ENCODE data around the gene PSAT1.

PSAT1 gene

GRCh38 chr9:78292716-78293497, 4.0 kb upstream of the PSAT1 start:
- DNase-seq, result peak in 1 of 5 experiments; percentile 56

- no peak for DNase-seq
These were observed 2.4 kb upstream of the PSAT1 start for GRCh38 chr9:78294290-78295176.

GRCh38 chr9:78295177-78295575, 1.7 kb upstream of the PSAT1 start:
- DNase-seq, result no peak

- no peak for DNase-seq
These were observed 1.2 kb upstream of the PSAT1 start for GRCh38 chr9:78295731-78296130.

- no peak for DNase-seq
These were observed 578 bp upstream of the PSAT1 start for GRCh38 chr9:78296201-78296892.

GRCh38 chr9:78297672-78297961, 692 bp downstream of the PSAT1 start:
- no peak for DNase-seq

GRCh38 chr9:78298046-78298765, 1.3 kb downstream of the PSAT1 start:
- no peak for DNase-seq

- no peak for DNase-seq
These were observed 3.3 kb downstream of the PSAT1 start for GRCh38 chr9:78300209-78300608.

GRCh38 chr9:78301466-78301865, 4.5 kb downstream of the PSAT1 start:
- no peak for DNase-seq

- no peak for DNase-seq
These were observed 6.6 kb downstream of the PSAT1 start for GRCh38 chr9:78303377-78304062.

GRCh38 chr9:78304357-78304756, 7.4 kb downstream of the PSAT1 start:
- DNase-seq, result no peak

- no peak for DNase-seq
These were observed 9.5 kb downstream of the PSAT1 start for GRCh38 chr9:78306222-78307076.

- no peak for DNase-seq
These were observed 10.4 kb downstream of the PSAT1 start for GRCh38 chr9:78307360-78307759.

GRCh38 chr9:78309066-78309465, 12.1 kb downstream of the PSAT1 start:
- DNase-seq, result no peak

- no peak for DNase-seq
These were observed 14.2 kb downstream of the PSAT1 start for GRCh38 chr9:78311075-78311474.

- no peak for DNase-seq
These were observed 15.1 kb downstream of the PSAT1 start for GRCh38 chr9:78311886-78312524.

- no peak for DNase-seq
These were observed 17.6 kb downstream of the PSAT1 start for GRCh38 chr9:78314550-78314949.

GRCh38 chr9:78314953-78315870, 18.3 kb downstream of the PSAT1 start:
- no peak for DNase-seq

GRCh38 chr9:78316166-78316892, 19.4 kb downstream of the PSAT1 start:
- no peak for DNase-seq

Measured in T-helper 2 cell (primary cell).